ENCODE measurements around the gene SHANK3. TPM values are rescaled to one million over a fixed set of nuclear protein-coding genes. Genes with fewer than 3 reads are reported as not detected.

The SHANK3 gene
- total and polyA plus RNA-seq, 4 donors: 1.1 to 10.0 (median 5.8) TPM

GRCh38 chr22:50677493-50678217 is 5.0 kb downstream of the SHANK3 start:
- Histone ChIP-seq H3K4me1 (ENCODE audit: control insufficient read depth in 4 of 4, insufficient read depth in 4 of 4, low read length in 3 of 4) (peaks cover 0 to 14% (median 5%) of the 10 kb centered on the region in 4 donors), H3K9me3 (ENCODE audit: control insufficient read depth in 4 of 4, low read length in 3 of 4) (no peaks in the 10 kb centered on the region), H3K4me3 (ENCODE audit: low read depth in 1 of 3, low read length in 3 of 3) (no peak overlapping the region), H3K9ac (ENCODE audit: low read depth in 1 of 2, low read length in 2 of 2) (no peak overlapping the region), H3K36me3 (ENCODE audit: control insufficient read depth in 4 of 4, insufficient read depth in 3 of 4, low read depth in 1 of 4, low read length in 3 of 4) (no peaks in the 10 kb centered on the region), H3K27me3 (ENCODE audit: control insufficient read depth in 4 of 4, insufficient read depth in 4 of 4, low read length in 3 of 4) (no peaks in the 10 kb centered on the region), H3K27ac (ENCODE audit: low read depth in 1 of 2, low read length in 2 of 2) (no peak overlapping the region)
- DNase-seq (ENCODE audit: low spot score): no peak
- TF ChIP-seq HNF4G (IDR thresholded peaks at IDR 0.05) (no peak), FOXA1 (IDR thresholded peaks at IDR 0.05) (no peak), GABPA (IDR thresholded peaks at IDR 0.05 in 1 of 2, conservative IDR thresholded peaks at IDR 0.05 in 1 of 2) (no peak), ZBTB33 (IDR thresholded peaks at IDR 0.05) (no peak), RAD21 (IDR thresholded peaks at IDR 0.05) (no peak), SP1 (IDR thresholded peaks at IDR 0.05) (no peak), YY1 (IDR thresholded peaks at IDR 0.05) (no peak), FOXA2 (IDR thresholded peaks at IDR 0.05) (no peak), CTCF (IDR thresholded peaks at IDR 0.05; ENCODE audit: low read depth, low read length, missing input control) (no peak), REST (IDR thresholded peaks at IDR 0.05) (no peak), RXRA (IDR thresholded peaks at IDR 0.05) (no peak), TAF1 (conservative IDR thresholded peaks at IDR 0.05) (no peak), EGR1 (IDR thresholded peaks at IDR 0.05; ENCODE audit: low read depth in 2 of 2) (no peak), MAX (IDR thresholded peaks at IDR 0.05) (no peak), JUND (IDR thresholded peaks at IDR 0.05) (no peak)
- WGBS: 82% methylated on average over 13 of the region's 13 CpGs

GRCh38 chr22:50678218-50678650 is 5.6 kb downstream of the SHANK3 start:
- H3K4me3 ChIP-seq (ENCODE audit: low read depth in 1 of 3, low read length in 3 of 3): no peak overlapping the region
- H3K27me3 ChIP-seq (ENCODE audit: control insufficient read depth in 4 of 4, insufficient read depth in 4 of 4, low read length in 3 of 4): no peaks in the 10 kb centered on the region
- DNase-seq (ENCODE audit: low spot score): no peak
- no peak overlapping the region for H3K9ac ChIP-seq (ENCODE audit: low read depth in 1 of 2, low read length in 2 of 2)
- H3K36me3 ChIP-seq (ENCODE audit: control insufficient read depth in 4 of 4, insufficient read depth in 3 of 4, low read depth in 1 of 4, low read length in 3 of 4): no peaks in the 10 kb centered on the region
- TF ChIP-seq RXRA (IDR thresholded peaks at IDR 0.05): no peak
- TF ChIP-seq GABPA (IDR thresholded peaks at IDR 0.05 in 1 of 2, conservative IDR thresholded peaks at IDR 0.05 in 1 of 2): no peak
- TF ChIP-seq CTCF (IDR thresholded peaks at IDR 0.05; ENCODE audit: low read depth, low read length, missing input control): no peak
- TF ChIP-seq MAX (IDR thresholded peaks at IDR 0.05): no peak
- no peak for TF ChIP-seq FOXA2 (IDR thresholded peaks at IDR 0.05)
- no peak for TF ChIP-seq REST (IDR thresholded peaks at IDR 0.05)
- no peak for TF ChIP-seq RAD21 (IDR thresholded peaks at IDR 0.05)
- WGBS: 90% methylated on average over 17 of the region's 17 CpGs
- H3K4me1 ChIP-seq (ENCODE audit: control insufficient read depth in 4 of 4, insufficient read depth in 4 of 4, low read length in 3 of 4): peaks cover 0 to 14% (median 5%) of the 10 kb centered on the region in 4 donors
- no peaks in the 10 kb centered on the region for H3K9me3 ChIP-seq (ENCODE audit: control insufficient read depth in 4 of 4, low read length in 3 of 4)
- H3K27ac ChIP-seq (ENCODE audit: low read depth in 1 of 2, low read length in 2 of 2): no peak overlapping the region

All from liver (tissue), 9 donors.